ENCODE measurements around the gene TMEM165. TPM values are rescaled to one million over a fixed set of nuclear protein-coding genes. Genes with fewer than 3 reads are reported as not detected.

TMEM165 gene
- total and polyA plus RNA-seq, 2 donors (not counting 1 experiment from before 2014, with no cell fraction given) = 108 to 183 TPM

DNA sequence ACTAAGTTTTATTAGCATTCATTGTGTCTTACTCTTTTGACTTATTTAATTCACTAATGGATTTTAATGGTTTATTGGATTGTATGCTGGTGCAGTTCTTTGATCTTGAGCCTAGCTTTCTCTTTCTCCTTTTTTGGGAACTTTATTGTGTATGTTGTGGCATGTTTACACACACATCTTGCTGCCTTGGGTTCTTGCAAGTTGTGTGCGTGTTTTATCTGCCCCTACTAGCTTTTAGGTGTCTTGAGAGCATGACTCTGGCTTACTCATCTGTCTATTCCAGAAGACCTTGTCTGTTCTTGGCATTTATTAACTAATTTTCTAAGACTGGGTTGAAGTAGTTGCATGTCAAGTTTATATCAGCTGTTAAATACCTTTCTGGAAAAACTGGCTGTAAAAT lies 2.7 kb downstream of the TMEM165 start:
- peak; percentile 40 to 46 for DNase-seq (ENCODE audit: low read depth in 2 of 2)
- Histone ChIP-seq H3K4me1 (ENCODE audit: control insufficient read depth, extremely low read depth, insufficient read depth, low read length) (peaks cover 7% of the 10 kb centered on the region), H3K79me2 (ENCODE audit: control insufficient read depth, insufficient read depth, low read length) (peaks cover 66% of the 10 kb centered on the region), H2AFZ (ENCODE audit: low read length) (no peak overlapping the region), H3K4me3 (replicated peaks in 1 of 4; ENCODE audit: control extremely low read depth in 1 of 4, insufficient read depth in 1 of 4, low read depth in 3 of 4, low read length in 4 of 4) (peak overlapping the region; percentile 60 to 98 (median 90)), H4K20me1 (ENCODE audit: control insufficient read depth, extremely low read depth, insufficient read depth, low read length) (peaks cover 2% of the 10 kb centered on the region), H3K27me3 (ENCODE audit: control insufficient read depth, insufficient read depth, low read length) (no peaks in the 10 kb centered on the region), H3K27ac (ENCODE audit: insufficient read depth, low read length) (peak overlapping the region; percentile 96), H3K36me3 (ENCODE audit: control insufficient read depth, insufficient read depth, low read length) (peaks cover 6% of the 10 kb centered on the region), H3K9ac (ENCODE audit: insufficient read depth, low read length) (peak overlapping the region; percentile 98), H3K9me3 (ENCODE audit: control insufficient read depth, insufficient read depth, low read depth, low read length) (no peaks in the 10 kb centered on the region), H3K4me2 (ENCODE audit: extremely low read depth, insufficient read depth, low read length) (peak overlapping the region; percentile 77)
- no peak for TF ChIP-seq EZH2 (IDR thresholded peaks at IDR 0.05; ENCODE audit: low read length, missing control alignments)
- TF ChIP-seq, protein P1, sequence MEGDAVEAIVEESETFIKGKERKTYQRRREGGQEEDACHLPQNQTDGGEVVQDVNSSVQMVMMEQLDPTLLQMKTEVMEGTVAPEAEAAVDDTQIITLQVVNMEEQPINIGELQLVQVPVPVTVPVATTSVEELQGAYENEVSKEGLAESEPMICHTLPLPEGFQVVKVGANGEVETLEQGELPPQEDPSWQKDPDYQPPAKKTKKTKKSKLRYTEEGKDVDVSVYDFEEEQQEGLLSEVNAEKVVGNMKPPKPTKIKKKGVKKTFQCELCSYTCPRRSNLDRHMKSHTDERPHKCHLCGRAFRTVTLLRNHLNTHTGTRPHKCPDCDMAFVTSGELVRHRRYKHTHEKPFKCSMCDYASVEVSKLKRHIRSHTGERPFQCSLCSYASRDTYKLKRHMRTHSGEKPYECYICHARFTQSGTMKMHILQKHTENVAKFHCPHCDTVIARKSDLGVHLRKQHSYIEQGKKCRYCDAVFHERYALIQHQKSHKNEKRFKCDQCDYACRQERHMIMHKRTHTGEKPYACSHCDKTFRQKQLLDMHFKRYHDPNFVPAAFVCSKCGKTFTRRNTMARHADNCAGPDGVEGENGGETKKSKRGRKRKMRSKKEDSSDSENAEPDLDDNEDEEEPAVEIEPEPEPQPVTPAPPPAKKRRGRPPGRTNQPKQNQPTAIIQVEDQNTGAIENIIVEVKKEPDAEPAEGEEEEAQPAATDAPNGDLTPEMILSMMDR (conservative IDR thresholded peaks at IDR 0.05 in 1 of 2, IDR thresholded peaks at IDR 0.05 in 1 of 2; ENCODE audit: low read depth in 1 of 2, low read length in 2 of 2) = no peak

- no peaks in the 10 kb centered on the region for H3K9me3 ChIP-seq (ENCODE audit: control insufficient read depth, insufficient read depth, low read depth, low read length)
- H4K20me1 ChIP-seq (ENCODE audit: control insufficient read depth, extremely low read depth, insufficient read depth, low read length) = peaks cover 2% of the 10 kb centered on the region
- peaks cover 71% of the 10 kb centered on the region for H3K79me2 ChIP-seq (ENCODE audit: control insufficient read depth, insufficient read depth, low read length)
- peaks cover 6% of the 10 kb centered on the region for H3K36me3 ChIP-seq (ENCODE audit: control insufficient read depth, insufficient read depth, low read length)
- H3K27me3 ChIP-seq (ENCODE audit: control insufficient read depth, insufficient read depth, low read length) = no peaks in the 10 kb centered on the region
- peak overlapping the region; percentile 60 to 98 (median 90) for H3K4me3 ChIP-seq (replicated peaks in 1 of 4; ENCODE audit: control extremely low read depth in 1 of 4, insufficient read depth in 1 of 4, low read depth in 3 of 4, low read length in 4 of 4)
- no peak overlapping the region for H2AFZ ChIP-seq (ENCODE audit: low read length)
- H3K9ac ChIP-seq (ENCODE audit: insufficient read depth, low read length) = peak overlapping the region; percentile 45
- DNase-seq (ENCODE audit: low read depth in 2 of 2) = peak in 1 of 2 donors; percentile 46
- peaks cover 7% of the 10 kb centered on the region for H3K4me1 ChIP-seq (ENCODE audit: control insufficient read depth, extremely low read depth, insufficient read depth, low read length)
- H3K27ac ChIP-seq (ENCODE audit: insufficient read depth, low read length) = peak overlapping the region; percentile 96
- TF ChIP-seq, protein P1 (conservative IDR thresholded peaks at IDR 0.05 in 1 of 2, IDR thresholded peaks at IDR 0.05 in 1 of 2; ENCODE audit: low read depth in 1 of 2, low read length in 2 of 2) = no peak
- no peak for TF ChIP-seq EZH2 (IDR thresholded peaks at IDR 0.05; ENCODE audit: low read length, missing control alignments)
- H3K4me2 ChIP-seq (ENCODE audit: extremely low read depth, insufficient read depth, low read length) = peak overlapping the region; percentile 77
Measured at GRCh38 chr4:55398966-55399365, 3.2 kb downstream of the TMEM165 start.

- Histone ChIP-seq H3K4me1 (ENCODE audit: control insufficient read depth, extremely low read depth, insufficient read depth, low read length) (peaks cover 7% of the 10 kb centered on the region), H3K79me2 (ENCODE audit: control insufficient read depth, insufficient read depth, low read length) (peaks cover 77% of the 10 kb centered on the region), H3K9me3 (ENCODE audit: control insufficient read depth, insufficient read depth, low read depth, low read length) (no peaks in the 10 kb centered on the region), H2AFZ (ENCODE audit: low read length) (no peak overlapping the region), H3K9ac (ENCODE audit: insufficient read depth, low read length) (no peak overlapping the region), H3K36me3 (ENCODE audit: control insufficient read depth, insufficient read depth, low read length) (peaks cover 6% of the 10 kb centered on the region), H3K27ac (ENCODE audit: insufficient read depth, low read length) (no peak overlapping the region), H3K4me3 (replicated peaks in 1 of 4; ENCODE audit: control extremely low read depth in 1 of 4, insufficient read depth in 1 of 4, low read depth in 3 of 4, low read length in 4 of 4) (peak overlapping the region; percentile 60 to 98 (median 90)), H3K27me3 (ENCODE audit: control insufficient read depth, insufficient read depth, low read length) (no peaks in the 10 kb centered on the region), H3K4me2 (ENCODE audit: extremely low read depth, insufficient read depth, low read length) (peak overlapping the region; percentile 77), H4K20me1 (ENCODE audit: control insufficient read depth, extremely low read depth, insufficient read depth, low read length) (peaks cover 2% of the 10 kb centered on the region)
- TF ChIP-seq, protein P1 (conservative IDR thresholded peaks at IDR 0.05 in 1 of 2, IDR thresholded peaks at IDR 0.05 in 1 of 2; ENCODE audit: low read depth in 1 of 2, low read length in 2 of 2) = no peak
- TF ChIP-seq EZH2 (IDR thresholded peaks at IDR 0.05; ENCODE audit: low read length, missing control alignments) = no peak
- no peak for DNase-seq (ENCODE audit: low read depth in 2 of 2)
Measured at GRCh38 chr4:55399581-55399980, 3.8 kb downstream of the TMEM165 start.

Measured in fibroblast of lung (primary cell).